ENCODE results near the gene MITF.

Gene MITF

DNA sequence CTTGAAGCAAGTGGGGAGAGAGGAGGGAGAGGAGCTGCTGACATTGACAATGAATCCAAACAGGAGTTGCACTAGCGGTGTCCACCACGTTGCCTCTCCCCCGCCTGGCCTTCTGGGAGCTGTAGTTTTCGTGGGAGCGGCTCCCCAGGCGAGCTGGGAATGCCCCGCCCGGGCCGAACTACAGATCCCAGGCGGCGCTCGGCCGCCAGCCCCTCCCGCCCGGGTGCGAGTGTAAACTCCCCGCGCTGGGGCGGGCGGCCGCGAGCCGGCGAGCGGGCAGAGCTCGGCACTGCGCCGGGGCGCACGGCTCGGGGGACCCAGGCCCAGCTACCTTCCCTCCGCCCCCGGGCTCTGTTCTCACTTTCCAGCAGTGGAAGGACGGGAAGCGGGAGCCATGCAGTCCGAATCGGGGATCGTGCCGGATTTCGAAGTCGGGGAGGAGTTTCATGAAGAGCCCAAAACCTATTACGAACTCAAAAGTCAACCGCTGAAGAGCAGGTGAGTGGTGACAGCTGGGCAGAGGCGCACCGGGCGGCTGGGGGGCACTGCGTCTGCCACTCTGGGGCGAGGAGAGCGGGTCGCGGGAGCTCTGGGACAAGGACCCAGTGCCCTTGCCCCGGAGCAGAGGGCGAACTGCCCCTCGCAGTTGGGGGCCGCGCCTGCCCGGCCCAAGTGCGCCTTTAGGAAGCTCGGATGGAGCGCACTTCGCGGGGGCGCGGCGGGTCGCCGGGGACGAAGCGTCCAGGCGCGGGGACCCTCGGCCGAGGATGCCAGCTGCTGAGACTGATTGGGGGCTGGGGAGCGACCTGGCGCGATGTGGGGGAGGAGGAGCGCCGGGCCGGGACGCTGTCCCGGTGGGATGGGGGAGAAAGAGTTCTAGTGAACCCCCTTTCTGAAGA, at the start of gene MITF:
MITF (plus strand) TSS at position 261 of the 899 bp plus-strand sequence; CDS start at position 395, 134 bp downstream.
- peak; percentile 82 for DNase-seq (ENCODE audit: low spot score)

GRCh38 chr3:69691860-69692259, 47.4 kb upstream of the MITF start:
- DNase-seq (ENCODE audit: low spot score): no peak

DNA sequence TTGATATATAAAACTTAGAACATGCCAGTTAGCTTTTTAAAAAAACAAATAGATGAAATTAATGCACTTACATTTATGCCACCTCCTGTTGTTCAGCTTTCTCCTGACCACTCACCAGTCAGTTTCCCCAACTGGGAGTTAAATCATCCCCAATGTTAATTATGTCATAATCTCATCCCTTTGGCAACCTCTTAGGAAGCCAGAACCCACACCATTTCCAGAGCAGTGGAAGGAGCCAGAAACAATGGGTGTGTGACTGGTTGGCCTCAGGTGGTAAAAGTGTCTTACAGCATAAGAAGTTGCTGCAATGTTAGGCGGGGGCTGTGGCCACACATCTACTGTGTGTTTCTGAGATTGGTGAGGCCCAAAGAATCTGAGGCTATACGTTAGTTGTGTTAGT, 46.5 kb upstream of the MITF start:
- no peak for DNase-seq (ENCODE audit: low spot score)

DNA sequence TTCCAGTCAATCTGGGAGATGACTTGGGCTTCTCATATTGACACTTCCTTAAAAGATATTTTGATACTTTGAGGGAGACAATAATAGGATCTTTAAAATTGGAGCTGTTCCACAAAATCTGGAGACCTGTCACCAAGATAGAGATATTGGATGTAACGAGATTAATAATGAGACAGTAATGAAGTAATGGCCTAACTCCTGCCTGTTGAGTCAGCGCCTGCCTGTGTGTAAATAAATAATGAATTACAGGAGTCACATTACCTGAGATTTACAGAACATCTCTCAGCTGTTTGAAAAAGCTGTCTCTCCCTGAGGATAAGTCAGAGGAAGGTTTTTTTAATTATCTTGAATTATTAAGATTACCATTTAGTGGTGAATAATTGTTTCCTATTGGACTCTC, 43.8 kb upstream of the MITF start:
- DNase-seq (ENCODE audit: low spot score): no peak

DNA sequence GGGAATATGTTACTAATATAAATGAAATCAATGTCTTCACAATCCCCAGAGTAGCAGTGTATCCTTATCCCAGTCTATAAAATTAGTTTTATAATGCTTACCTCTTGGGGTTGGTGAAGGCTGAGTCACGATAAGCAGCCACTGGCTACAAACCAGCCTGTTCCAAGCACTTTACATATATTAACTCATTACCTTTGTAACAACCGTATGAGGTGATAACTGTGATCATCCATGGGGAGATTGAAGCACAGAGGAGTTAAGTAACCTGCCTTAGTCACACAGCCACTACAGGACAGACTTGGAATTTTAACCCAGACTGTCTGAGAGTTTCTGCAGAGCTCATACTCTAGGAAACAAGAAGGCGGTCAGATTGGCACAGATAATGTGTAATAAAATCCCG, 43.3 kb upstream of the MITF start:
- DNase-seq (ENCODE audit: low spot score): no peak

GRCh38 chr3:69696367-69696766, 42.9 kb upstream of the MITF start:
- DNase-seq (ENCODE audit: low spot score): peak; percentile 4

DNA sequence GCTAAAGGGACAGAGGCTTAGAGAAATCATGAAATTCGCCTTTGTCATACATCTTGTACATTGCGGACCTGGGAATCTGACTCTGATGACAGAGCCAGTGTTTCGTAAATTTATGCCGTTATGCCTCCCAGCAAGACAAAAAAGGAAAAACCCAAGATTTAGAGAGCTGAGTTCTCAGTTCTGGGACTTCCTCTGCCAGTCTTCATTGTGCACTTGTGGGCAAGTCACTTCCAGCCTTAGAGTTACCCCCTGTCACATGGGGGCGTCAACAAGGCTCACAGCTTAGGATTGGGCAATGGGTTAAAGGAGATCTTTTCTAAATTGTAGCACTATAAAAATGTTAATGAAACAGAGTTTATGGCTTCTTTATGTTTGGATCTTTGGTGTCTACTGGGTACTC, 41.9 kb upstream of the MITF start:
- DNase-seq (ENCODE audit: low spot score): no peak

DNA sequence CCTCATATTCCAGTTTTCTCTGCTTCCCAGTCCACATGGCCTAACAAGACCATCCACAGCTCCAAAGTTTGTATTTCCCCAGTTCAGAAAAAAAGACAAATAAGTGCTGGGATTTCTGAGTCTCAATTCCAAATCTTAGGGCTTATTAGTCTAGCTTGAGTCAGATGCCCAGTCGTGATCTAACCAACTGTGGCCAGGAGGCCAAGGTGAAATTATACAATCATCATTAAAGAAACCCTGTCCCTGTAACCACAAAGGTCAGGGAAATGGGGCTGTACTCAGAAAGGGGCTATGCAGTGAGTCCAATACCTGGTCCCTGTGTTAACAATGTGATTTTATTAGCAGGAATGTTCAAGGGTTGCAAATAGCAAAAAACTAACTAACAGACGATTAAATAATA, 40.5 kb upstream of the MITF start:
- DNase-seq (ENCODE audit: low spot score): no peak

DNA sequence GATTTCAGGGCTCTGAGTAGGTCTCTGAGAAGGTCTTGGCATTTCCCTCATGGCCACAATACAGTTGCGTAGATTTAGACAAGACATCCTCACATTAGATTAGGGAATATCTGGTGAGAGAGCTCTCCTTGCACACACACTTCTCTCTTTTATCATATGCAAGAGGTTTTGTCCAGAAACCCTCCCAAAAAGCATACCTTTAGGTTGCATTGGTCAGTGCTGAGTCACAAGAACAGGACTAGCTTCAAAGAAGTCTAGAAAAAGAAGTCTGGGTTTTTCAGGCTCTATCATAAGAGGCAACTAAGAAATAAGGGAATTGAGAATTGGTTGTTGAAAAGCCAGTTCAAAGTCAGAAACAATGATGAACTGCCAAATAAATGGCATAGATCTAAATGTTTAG, 40.1 kb upstream of the MITF start:
- DNase-seq (ENCODE audit: low spot score): no peak

GRCh38 chr3:69700949-69701348, 38.3 kb upstream of the MITF start:
- no peak for DNase-seq (ENCODE audit: low spot score)

- DNase-seq (ENCODE audit: low spot score): no peak
These were observed 28.9 kb upstream of the MITF start for GRCh38 chr3:69710153-69710977.

GRCh38 chr3:69712269-69712668, 27.0 kb upstream of the MITF start:
- no peak for DNase-seq (ENCODE audit: low spot score)

DNA sequence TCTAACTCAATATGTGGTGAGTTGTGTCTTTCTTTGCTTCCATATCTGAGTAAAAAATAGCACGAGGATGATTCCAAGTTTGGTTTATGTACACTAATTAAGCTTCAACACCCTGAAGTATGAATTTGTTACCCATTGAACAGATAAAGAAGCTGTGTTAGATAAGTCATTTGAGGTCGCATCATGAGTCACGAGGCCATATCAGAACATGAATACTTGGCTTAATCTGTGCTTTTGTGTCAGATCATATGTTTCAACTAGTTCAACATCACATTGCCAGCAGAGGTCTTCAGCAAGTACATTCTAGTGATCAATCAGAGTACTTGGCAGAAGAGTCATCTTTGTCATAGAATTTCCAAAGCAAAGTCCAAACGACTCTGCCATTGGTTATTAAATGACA, 26.3 kb upstream of the MITF start:
- DNase-seq (ENCODE audit: low spot score): no peak

GRCh38 chr3:69715204-69715603, 24.1 kb upstream of the MITF start:
- DNase-seq (ENCODE audit: low spot score): no peak

DNA sequence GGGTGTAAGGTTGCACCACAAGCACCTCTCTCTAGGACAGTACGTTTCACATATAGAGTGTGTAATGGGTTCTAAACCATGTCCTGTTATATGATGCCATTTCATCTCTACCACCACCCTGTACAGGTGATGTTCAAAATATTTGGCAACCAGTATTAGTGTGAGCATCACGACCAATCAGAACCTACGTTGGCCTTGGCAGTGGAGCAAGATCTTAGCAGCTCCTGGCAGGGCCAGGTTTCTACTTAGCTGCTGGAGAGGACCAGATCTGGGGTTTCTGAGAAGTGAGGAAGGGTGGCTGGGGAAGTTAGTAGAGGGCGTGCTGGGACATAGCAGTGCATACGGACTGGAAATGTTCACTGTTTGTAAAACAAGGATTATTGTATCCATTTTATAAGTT, 23.1 kb upstream of the MITF start:
- no peak for DNase-seq (ENCODE audit: low spot score)

DNA sequence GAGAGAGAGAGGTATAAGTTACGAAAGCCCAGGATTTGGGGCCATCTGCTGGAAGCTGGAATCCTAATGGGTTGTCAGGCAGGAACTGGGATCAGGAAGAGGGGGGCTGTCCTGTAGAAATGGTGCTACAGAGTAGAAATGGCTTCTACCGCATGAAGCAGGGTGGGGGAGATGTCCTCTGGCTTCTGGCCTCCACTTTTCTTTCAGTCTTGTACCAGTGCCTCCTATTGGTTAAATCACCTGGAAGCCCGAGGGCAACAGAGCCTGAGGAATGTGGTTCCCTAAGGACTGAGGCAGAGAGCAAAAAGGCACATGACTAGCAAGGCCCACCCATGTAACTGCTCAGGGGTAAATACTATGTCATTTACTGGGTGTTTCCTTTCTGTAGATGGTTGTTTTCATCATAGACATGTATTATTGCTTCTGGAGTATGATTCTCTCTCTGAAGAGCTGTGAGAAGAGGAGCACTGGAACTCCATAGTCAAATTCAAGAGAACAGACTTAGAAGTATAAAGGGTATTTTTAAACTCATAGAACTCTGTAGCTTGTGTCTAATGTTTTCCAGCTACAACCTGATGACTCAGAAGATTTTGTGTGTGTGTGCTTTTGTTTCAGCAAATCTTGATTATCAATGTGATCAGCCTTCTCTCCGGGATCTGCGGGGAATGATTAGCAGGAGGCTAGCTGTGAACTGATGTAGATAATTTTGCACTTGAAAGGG, 20.2 kb upstream of the MITF start:
- no peak for DNase-seq (ENCODE audit: low spot score)

DNA sequence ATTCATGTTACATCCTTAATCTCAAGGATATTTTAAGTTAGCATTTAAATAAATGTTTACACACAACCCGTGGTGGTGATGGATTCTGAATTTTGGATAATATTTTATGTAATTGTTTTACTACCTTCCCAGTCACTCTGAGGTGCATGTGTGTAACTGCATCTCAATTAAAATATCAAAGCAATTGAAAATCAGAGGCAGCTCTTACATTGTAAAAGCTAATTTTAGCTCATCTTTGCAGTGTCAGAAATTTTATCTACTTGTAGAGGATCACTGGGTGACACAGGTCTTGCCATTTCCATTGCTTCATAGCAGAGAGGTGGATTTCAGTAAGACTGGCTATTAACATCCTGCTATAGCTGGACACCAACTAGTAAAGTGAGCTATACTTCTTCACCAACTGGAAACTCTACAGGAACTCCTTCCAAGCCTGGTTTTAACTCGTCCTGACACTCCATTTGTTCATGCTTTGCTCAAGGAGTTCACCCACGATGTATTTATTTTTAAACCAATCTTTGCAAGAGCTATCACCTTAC, 19.6 kb upstream of the MITF start:
- no peak for DNase-seq (ENCODE audit: low spot score)

DNA sequence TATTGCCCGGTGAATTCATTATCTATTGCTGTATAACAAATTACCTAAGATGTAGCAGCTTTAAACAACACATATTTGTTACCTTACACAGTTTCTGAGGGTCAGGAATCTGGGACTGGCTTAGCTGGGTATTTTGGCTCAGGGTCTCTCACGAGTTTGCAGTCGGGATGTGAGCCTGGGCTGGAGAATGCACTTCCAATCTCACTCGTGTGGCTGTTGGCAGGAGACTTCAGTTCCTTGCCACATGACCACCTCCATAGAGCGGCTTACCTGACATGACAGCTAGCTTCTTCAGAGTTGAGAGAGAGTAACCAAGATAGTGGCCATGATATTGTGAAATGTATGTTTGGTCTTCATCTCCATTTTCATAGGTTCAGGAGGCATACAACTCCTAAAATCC, 18.4 kb upstream of the MITF start:
- DNase-seq (ENCODE audit: low spot score): no peak

DNA sequence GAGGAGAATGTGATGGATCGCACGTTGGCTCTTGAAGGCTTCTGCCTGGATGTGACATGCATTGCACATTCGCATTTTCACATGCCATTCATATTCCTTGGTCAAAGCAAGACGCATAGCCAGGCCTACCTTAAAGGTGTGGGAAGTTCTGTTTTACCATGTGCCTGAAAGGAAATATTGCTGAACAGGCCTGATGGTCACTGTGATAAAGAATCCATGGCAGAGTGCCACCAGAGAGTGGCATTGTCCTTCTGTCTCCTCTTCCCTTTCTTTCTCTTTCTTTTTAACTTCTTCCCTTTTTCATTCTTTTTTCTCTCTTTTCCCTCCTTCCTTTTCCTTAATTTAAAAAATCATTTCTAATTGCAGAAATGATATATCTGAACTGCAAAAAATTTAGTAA, 15.9 kb upstream of the MITF start:
- DNase-seq (ENCODE audit: low spot score): peak; percentile 25

DNA sequence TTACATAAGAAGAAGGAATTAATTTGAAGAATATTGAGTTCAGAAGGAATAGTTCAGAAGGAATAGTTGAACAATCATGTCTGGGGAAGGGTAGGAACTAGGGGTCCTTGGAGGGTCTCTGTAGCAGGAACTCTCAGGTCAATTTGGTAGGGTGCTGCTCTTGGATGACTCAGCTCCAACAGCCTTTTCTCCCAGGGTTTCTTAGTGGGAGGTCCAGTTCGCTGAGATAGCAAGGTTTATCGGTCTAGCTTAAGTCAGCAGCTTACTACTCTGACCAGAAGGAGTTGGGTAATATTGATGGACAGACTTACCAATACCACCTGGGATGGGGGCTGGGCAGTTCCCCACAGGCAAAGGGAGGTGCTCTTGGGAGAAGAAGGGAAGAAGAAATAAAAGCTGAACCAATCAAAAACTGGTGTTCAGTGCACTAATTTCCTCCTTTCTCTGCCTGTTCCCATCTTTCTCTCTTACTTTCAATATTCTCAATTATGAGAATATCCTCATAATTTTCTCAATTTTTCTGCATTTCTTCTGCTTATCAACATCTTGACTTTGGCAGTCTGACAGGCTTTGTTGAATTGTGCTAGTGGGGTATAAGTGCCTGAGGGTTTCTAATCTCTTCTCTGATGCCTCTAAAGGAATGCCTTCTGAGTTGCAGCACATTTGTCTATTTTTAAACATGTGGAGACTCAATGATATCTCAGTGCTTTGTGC, 14.4 kb upstream of the MITF start:
- DNase-seq (ENCODE audit: low spot score): peak; percentile 11

DNA sequence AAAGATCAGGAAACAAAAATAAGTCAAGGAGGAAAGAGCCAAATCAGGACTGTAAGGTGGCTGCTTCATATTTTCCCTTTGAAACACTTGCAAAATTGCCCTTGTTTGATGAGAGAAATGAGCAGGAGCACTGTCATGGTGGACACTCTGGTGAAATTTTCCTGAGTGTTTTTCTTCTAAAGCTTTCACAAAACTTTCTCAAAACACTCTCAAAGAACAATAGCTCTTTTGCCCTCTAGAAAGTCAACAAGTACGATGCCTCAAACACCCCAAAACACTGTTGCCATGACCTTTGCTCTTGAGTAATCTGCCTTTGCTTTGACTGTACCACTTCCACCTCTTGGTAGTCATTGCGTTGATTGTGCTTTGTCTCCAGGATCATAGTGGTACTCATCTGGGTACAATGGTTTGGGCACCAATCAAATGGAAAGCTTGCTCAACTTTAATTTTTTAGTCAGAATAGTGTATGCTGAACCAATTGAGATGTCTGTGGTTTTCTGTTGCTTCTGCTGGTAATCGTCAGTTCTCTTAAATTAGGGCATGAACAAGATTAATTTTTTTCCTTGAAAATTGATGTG, 13.2 kb upstream of the MITF start:
- no peak for DNase-seq (ENCODE audit: low spot score)

All from hematopoietic multipotent progenitor cell treated with erythropoietin and hydrocortisone succinate and interleukin-3 and kit ligand, for 15 days (in vitro differentiated cells).